K562 (cell line): ENCODE data around the gene ENDOD1. TPM values are rescaled to one million over a fixed set of nuclear protein-coding genes. Genes with fewer than 3 reads are reported as not detected.

Source experiments
- ATAC-seq: fragments of 200-7000 bp; cut with Tn5 transposase; 3 replicates; pipeline ENCODE4 v1.9.1; 2020; ENCODE audit warnings: moderate library complexity
- BruUV-seq: library from RNA; stranded (reverse); fragments of 400-500 nt; replicated peaks from 2 replicates; lab custom pipeline; 2021; lab: Mats Ljungman, UMichigan
- CTCF ChIA-PET: fragments of 300-600 bp; formaldehyde crosslinking; extraction: SDS; loops from one replicate; lab custom pipeline; 2021; ENCODE audit warnings: low intra/inter-chr PET ratio; lab: Yijun Ruan, JAX
- POLR2A ChIA-PET: fragments of 300-600, 350-650 bp; sonication (Branson Sonifier 250); formaldehyde crosslinking; extraction: SDS; loops from one replicate; lab custom pipeline; 2021; ENCODE audit warnings: antibody characterized with exemption, inconsistent platforms; lab: Yijun Ruan, JAX
- DNase-seq, 4 experiments: peaks; one replicate each; pipeline versions ENCODE4 v3.0.0 to v3.0.0-alpha.2; 2011 to 2018; ENCODE audit warnings: low spot score in 3 of 4, mixed read lengths in 3 of 4; ENCODE audit errors: extremely low read depth in 1 of 4
- FAIRE-seq: peaks from 2 replicates; lab custom pipeline; 2011; peaks lifted over from hg19 to GRCh38; lab: Jason Lieb, UNC
- H2AFZ ChIP-seq: 2 replicates; pipeline ENCODE4 v1.6.0; 2011; ENCODE audit warnings: low read depth, low read length, control low read depth, inconsistent platforms
- H3K27ac ChIP-seq: fragments of 200-600 bp; 3 replicates; pipeline ENCODE4 v1.8.0; 2011; ENCODE audit warnings: low read depth, mild to moderate bottlenecking, control low read depth, inconsistent platforms, low read length, moderate library complexity, mixed read lengths; ENCODE audit errors: extremely low read depth
- H3K27me3 ChIP-seq, 2 experiments: fragments of 300-600 bp in 1 of 2; 2 replicates in 1 of 2; 3 replicates in 1 of 2; pipeline versions ENCODE4 v1.6.0 to v1.8.0; 2011; ENCODE audit warnings: inconsistent platforms in 2 of 2, low read length in 2 of 2, mild to moderate bottlenecking in 1 of 2, mixed read lengths in 1 of 2, moderate library complexity in 1 of 2; ENCODE audit not compliant: control insufficient read depth in 2 of 2, insufficient read depth in 2 of 2
- H3K36me3 ChIP-seq: fragments of 300-600 bp; 3 replicates; pipeline ENCODE4 v1.8.0; 2011; ENCODE audit warnings: mild to moderate bottlenecking, low read length, inconsistent platforms; ENCODE audit not compliant: control insufficient read depth, insufficient read depth
- H3K4me1 ChIP-seq, 2 experiments: fragments of 200-600 bp in 1 of 2; replicated peaks in 1 of 2; 2 replicates in 1 of 2; 3 replicates in 1 of 2; pipeline versions ENCODE4 v1.5.1 to v1.8.0; 2011; ENCODE audit warnings: inconsistent platforms in 2 of 2, low read length in 2 of 2, mild to moderate bottlenecking in 1 of 2, mixed read lengths in 1 of 2, moderate library complexity in 1 of 2; ENCODE audit not compliant: control insufficient read depth in 2 of 2, insufficient read depth in 2 of 2
- H3K4me2 ChIP-seq: 2 replicates; pipeline ENCODE4 v1.6.1; 2011; ENCODE audit warnings: low read length, control low read depth, inconsistent platforms, mixed read lengths; ENCODE audit not compliant: insufficient read depth
- H3K4me3 ChIP-seq: fragments of 200-600 bp; sonication (generic), shearing (Covaris generic); 2 replicates; pipeline ENCODE4 v1.5.1; 2016; ENCODE audit warnings: control low read depth, inconsistent platforms
- H3K79me2 ChIP-seq: fragments of 200-600 bp; 3 replicates; pipeline ENCODE4 v1.8.0; 2011; ENCODE audit warnings: low read length, inconsistent platforms; ENCODE audit not compliant: control insufficient read depth, insufficient read depth
- H3K9ac ChIP-seq, 2 experiments: 2 replicates each; pipeline versions ENCODE4 v1.6.0 to v1.6.1; 2011; ENCODE audit warnings: low read depth in 2 of 2, low read length in 2 of 2, control low read depth in 1 of 2, inconsistent platforms in 1 of 2, mild to moderate bottlenecking in 1 of 2, mixed read lengths in 1 of 2; ENCODE audit not compliant: insufficient read depth in 1 of 2
- H3K9me1 ChIP-seq: one replicate; pipeline ENCODE4 v1.6.0; 2011; ENCODE audit warnings: inconsistent platforms, mild to moderate bottlenecking, low read length, moderate library complexity; ENCODE audit not compliant: control insufficient read depth, insufficient read depth
- H3K9me3 ChIP-seq: replicated peaks from 2 replicates; pipeline ENCODE4 v1.5.1; 2011; ENCODE audit warnings: low read depth, low read length, inconsistent platforms; ENCODE audit not compliant: control insufficient read depth, insufficient read depth
- H4K20me1 ChIP-seq: replicated peaks from 2 replicates; pipeline ENCODE4 v1.6.1; 2011; ENCODE audit warnings: low read length, inconsistent platforms, mixed read lengths; ENCODE audit not compliant: control insufficient read depth, insufficient read depth
- LEF1 ChIP-seq: fragments of 450-650 bp; IDR thresholded peaks from 2 replicates; pipeline ENCODE4 v1.6.1; 2016; ENCODE audit warnings: mild to moderate bottlenecking
- PTBP1 ChIP-seq: fragments of 200-400 bp; formaldehyde crosslinking; IDR thresholded peaks from 2 replicates; pipeline ENCODE4 v1.6.1; 2017; ENCODE audit warnings: low read depth, low read length
- RFX7 ChIP-seq: fragments of 250-450 bp; sonication (Bioruptor Pico); IDR thresholded peaks from 2 replicates; pipeline ENCODE4 v1.5.1; 2021; ENCODE audit warnings: mild to moderate bottlenecking
- ZNF133 ChIP-seq: fragments of 250-450 bp; sonication (Bioruptor Pico); IDR thresholded peaks from 2 replicates; pipeline ENCODE4 v1.4.0; 2020; ENCODE audit warnings: mild to moderate bottlenecking
- ZNF318 ChIP-seq, 2 experiments: fragments of 450-650 bp; IDR thresholded peaks; 2 replicates each; pipeline ENCODE4 v1.6.1; 2016; ENCODE audit warnings: mild to moderate bottlenecking in 2 of 2, borderline replicate concordance in 1 of 2, low read depth in 1 of 2, moderate library complexity in 1 of 2
- WGBS: fragments of 100-300 bp; shearing (Covaris generic); methylation state at CpG from one replicate; pipeline ENCODE4 v1.1.6; 2016; ENCODE audit warnings: low coverage, mixed read lengths; ENCODE audit not compliant: insufficient coverage; ENCODE audit errors: missing lambda C conversion rate; 5-methylcytosine and 5-hydroxymethylcytosine counted together
- in situ Hi-C: fragments of 300-500 bp; cut with MboI; formaldehyde crosslinking; loops from 4 replicates; pipeline ENCODE4 v1.15.0; 2018; ENCODE audit warnings: inconsistent platforms, mixed read lengths
- intact Hi-C: fragments of 100-400 bp; cut with micrococcal nuclease; formaldehyde crosslinking; loops from 2 replicates; pipeline ENCODE4 v1.14.2; 2022
- polyA plus RNA-seq, 8 experiments: library from polyadenylated mRNA; depleted of rRNA in 4 of 8; stranded (reverse) in 5 of 8; unstranded in 3 of 8; fragments of >200 nt; fragmentation: Nextera tagmentation in 2 of 8; fragmentation: Illumina TruSeq in 1 of 8; extraction: Ambion mirVana in 2 of 8; extraction: Trizol in 1 of 8; gene quantifications; 2 replicates each; pipeline versions ENCODE4 v1.2.1 to v1.2.3, GENCODE V29; 2011 to 2014; ENCODE audit warnings: inconsistent platforms in 1 of 8, missing spikeins in 1 of 8
- total RNA-seq, 7 experiments: library from RNA; depleted of rRNA in 6 of 7; stranded (reverse); fragments of >200 nt in 6 of 7; fragmentation: Illumina TruSeq in 2 of 7; extraction: Trizol in 2 of 7; gene quantifications; 2 replicates each; pipeline versions ENCODE4 v1.2.1 to v1.2.3, GENCODE V29; 2011 to 2021; ENCODE audit warnings: low replicate concordance in 1 of 7

ENDOD1 gene
- total and polyA plus RNA-seq, 9 of the 15 experiments (the other 6 are each of a cell fraction or from before 2014, with no cell fraction given) = 4.2 to 11.8 (median 9.3) TPM

GRCh38 chr11:95135155-95135554 is 45.5 kb downstream of the ENDOD1 start:
- no peak overlapping the region for H3K9ac ChIP-seq
- H3K36me3 ChIP-seq = no peaks in the 10 kb centered on the region
- POLR2A ChIA-PET = no interaction called here
- H2AFZ ChIP-seq = no peak overlapping the region
- H3K27ac ChIP-seq = no peak overlapping the region
- TF ChIP-seq LEF1 = no peak
- no peak for TF ChIP-seq ZNF318 (IDR thresholded peaks at IDR 0.05; ENCODE audit: borderline replicate concordance in 1 of 2, low read depth in 1 of 2)
- TF ChIP-seq RFX7 (CRISPR knock-in tag) = no peak
- TF ChIP-seq PTBP1 = no peak
- no peak for TF ChIP-seq ZNF133
- peaks cover 0 to 7% of the 10 kb centered on the region in 2 experiments; a peak in 2 of 5 replicates for H3K4me1 ChIP-seq
- no peak for FAIRE-seq
- ATAC-seq = no peak
- BruUV-seq = no TSS peak
- 37% methylated on average over 3 of the region's 6 CpGs for WGBS
- no peaks in the 10 kb centered on the region for H4K20me1 ChIP-seq
- H3K4me3 ChIP-seq = no peak overlapping the region
- H3K9me3 ChIP-seq = no peaks in the 10 kb centered on the region
- no peaks in the 10 kb centered on the region for H3K79me2 ChIP-seq
- CTCF ChIA-PET = interaction anchor here (0.8 kb wide), 1 partner anchor 66 kb away, joined by 3 read pairs; no protein-coding TSS in a partner anchor
- in situ Hi-C loops = no loop called here
- no peak for DNase-seq
- intact Hi-C loops = no loop called here
- H3K9me1 ChIP-seq = no peaks in the 10 kb centered on the region
- H3K27me3 ChIP-seq = no peaks in the 10 kb centered on the region
- H3K4me2 ChIP-seq = no peak overlapping the region
